GM10847 (cell line): ENCODE results near the gene RPN1.

ENCODE experiments used
- POLR2A ChIP-seq: IDR thresholded peaks from 2 replicates; pipeline ENCODE4 v1.6.1; 2011; ENCODE audit not compliant: insufficient read length; ENCODE audit errors: extremely low read depth

RPN1 gene

GRCh38 chr3:128619146-128619890, 31.3 kb downstream of the RPN1 start:
- TF ChIP-seq POLR2A, result no peak

GRCh38 chr3:128618398-128618726, 32.3 kb downstream of the RPN1 start:
- no peak for TF ChIP-seq POLR2A

GRCh38 chr3:128617557-128618397, 32.8 kb downstream of the RPN1 start:
- TF ChIP-seq POLR2A, result peak; percentile 30

GRCh38 chr3:128617270-128617556, 33.4 kb downstream of the RPN1 start:
- no peak for TF ChIP-seq POLR2A

GRCh38 chr3:128616516-128617269, 33.9 kb downstream of the RPN1 start:
- no peak for TF ChIP-seq POLR2A

GRCh38 chr3:128614076-128614475, 36.5 kb downstream of the RPN1 start:
- no peak for TF ChIP-seq POLR2A

- TF ChIP-seq POLR2A, result no peak
These were observed 37.4 kb downstream of the RPN1 start for GRCh38 chr3:128613083-128613829.

GRCh38 chr3:128610451-128611070, 40.1 kb downstream of the RPN1 start:
- TF ChIP-seq POLR2A, result no peak

- TF ChIP-seq POLR2A, result no peak
These were observed 41.3 kb downstream of the RPN1 start for GRCh38 chr3:128609294-128609693.

- no peak for TF ChIP-seq POLR2A
These were observed 42.9 kb downstream of the RPN1 start for GRCh38 chr3:128607710-128608048.

- no peak for TF ChIP-seq POLR2A
These were observed 44.5 kb downstream of the RPN1 start for GRCh38 chr3:128606094-128606493.

GRCh38 chr3:128605091-128606046, 45.2 kb downstream of the RPN1 start:
- TF ChIP-seq POLR2A, result no peak

- no peak for TF ChIP-seq POLR2A
These were observed 46.5 kb downstream of the RPN1 start for GRCh38 chr3:128603811-128604775.
